ENCODE data around the gene CREB3L4. TPM values are rescaled to one million over a fixed set of nuclear protein-coding genes. Genes with fewer than 3 reads are reported as not detected.
A peak's percentile ranks its signal among the peaks of the same experiment; 100 is the strongest.

CREB3L4 gene, protein sequence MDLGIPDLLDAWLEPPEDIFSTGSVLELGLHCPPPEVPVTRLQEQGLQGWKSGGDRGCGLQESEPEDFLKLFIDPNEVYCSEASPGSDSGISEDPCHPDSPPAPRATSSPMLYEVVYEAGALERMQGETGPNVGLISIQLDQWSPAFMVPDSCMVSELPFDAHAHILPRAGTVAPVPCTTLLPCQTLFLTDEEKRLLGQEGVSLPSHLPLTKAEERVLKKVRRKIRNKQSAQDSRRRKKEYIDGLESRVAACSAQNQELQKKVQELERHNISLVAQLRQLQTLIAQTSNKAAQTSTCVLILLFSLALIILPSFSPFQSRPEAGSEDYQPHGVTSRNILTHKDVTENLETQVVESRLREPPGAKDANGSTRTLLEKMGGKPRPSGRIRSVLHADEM
- 31.2 TPM for polyA plus RNA-seq (2013, experiment 1 of 4)
- 29.9 TPM for polyA plus RNA-seq (2013, experiment 2 of 4)
- polyA plus RNA-seq (2013, experiment 3 of 4): 29.5 TPM
- 35.7 TPM for polyA plus RNA-seq (2013, experiment 4 of 4)

DNA sequence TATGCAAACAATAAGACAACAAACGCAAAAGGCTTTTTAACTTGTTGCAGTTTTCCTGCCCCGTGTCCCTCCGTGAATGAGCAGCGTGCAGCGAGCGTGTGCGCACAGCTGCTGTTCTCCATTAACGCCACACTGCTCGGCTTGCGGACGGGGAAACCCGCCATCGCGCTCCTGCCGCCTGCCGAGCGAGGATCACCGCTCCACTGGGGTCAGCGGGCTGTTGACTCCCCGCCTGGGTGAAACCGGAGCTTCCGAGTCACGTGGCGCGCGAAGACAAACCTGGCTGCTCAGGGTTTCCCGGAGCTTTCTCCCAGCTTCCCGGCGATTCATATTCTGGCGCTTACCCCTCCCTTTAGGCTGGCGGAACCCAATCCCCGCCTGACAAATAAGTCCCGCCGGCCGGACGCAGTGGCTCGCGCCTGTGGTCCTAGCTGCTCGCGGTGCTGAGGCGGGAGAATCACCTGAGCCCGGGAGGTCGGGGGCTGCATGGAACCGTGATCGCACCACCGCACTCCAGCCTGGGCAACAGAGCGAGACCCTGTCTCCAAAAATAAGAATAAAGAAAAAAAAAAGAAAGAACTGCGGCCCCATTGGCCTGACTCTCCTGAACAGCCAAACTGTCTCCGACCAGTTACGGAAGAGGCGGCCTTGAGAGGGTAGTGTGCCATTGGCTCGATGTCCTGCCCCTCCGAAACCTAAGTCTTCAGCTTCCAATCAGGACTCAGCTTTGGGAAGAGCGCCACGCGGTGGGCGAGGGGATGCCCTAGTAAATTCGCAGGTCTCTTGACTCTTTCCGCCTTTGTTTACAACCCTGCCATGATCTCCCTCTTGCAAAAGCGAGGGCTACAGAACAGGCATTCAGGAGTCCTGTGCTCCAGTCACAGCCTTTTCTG is at the start of gene CREB3L4:
Gene CREB3L4 (plus strand): TSS at position 796 of the 893 bp plus-strand sequence. CDS start 624 bp downstream, outside the sequence.
- WGBS, 2 experiments: 1% methylated on average over 60 of the region's 60 CpGs
- peak within 1 kb of the TSS; percentile 62 for H3K4me3 ChIP-seq (ENCODE audit: insufficient read depth, low read depth, low read length)
- H3K4me1 ChIP-seq (ENCODE audit: control insufficient read depth, insufficient read depth, low read length): peaks cover 3% of the 10 kb centered on the region
- no peaks in the 10 kb centered on the region for H3K27me3 ChIP-seq (ENCODE audit: control insufficient read depth, insufficient read depth, low read length, poor library complexity, severe bottlenecking)
- H3K9me3 ChIP-seq (ENCODE audit: control insufficient read depth, low read length): no peaks in the 10 kb centered on the region
- H3K27ac ChIP-seq (ENCODE audit: insufficient read depth, low read depth, low read length, poor library complexity, severe bottlenecking): peak within 1 kb of the TSS; percentile 96
- no peaks in the 10 kb centered on the region for H3K36me3 ChIP-seq (ENCODE audit: control insufficient read depth, insufficient read depth, low read length)

DNA sequence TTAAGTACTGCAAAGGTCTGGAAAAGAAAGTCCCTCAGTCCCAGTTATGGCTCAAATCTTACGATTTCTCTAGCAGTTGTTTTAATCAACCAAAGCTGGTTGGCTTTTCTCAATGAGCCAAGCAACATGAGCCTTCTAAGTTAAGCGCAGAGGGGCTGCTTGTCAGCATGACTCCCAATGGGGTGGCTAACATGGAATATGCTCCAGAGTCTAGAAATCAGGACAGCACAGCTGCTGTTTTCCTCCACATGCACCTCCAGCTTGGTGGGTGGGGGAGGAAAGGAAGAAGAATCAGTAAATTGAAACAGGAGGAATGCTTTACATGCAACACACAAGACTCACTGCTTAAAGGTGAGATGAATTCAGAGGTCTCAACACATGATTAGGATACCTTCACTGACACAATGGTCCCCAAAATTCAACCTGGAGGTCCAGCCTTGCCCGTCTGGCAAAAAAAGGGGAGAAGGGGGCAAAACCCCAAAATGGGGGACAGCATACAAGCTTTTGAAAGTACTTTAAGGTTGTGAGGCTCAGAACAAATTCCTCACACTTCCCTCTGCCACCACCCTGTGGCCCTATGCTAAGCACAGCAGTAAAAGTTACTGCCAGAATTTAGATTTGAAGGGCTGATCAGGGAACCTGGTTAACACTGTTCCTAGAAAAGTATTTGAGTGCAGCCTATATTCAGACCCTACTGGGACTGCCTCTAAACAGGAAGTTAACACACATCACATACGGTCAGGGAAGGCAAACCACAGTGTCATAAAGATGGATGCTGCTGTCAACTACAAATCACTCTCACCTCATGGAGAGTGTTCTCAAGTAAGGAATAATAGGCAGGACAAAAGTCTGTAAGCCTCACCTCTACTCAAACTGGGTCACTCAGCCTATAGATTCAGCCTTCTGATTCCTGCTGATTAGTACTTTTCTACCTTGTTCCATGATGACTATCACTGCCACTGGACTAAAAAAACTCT is 47.5 kb upstream of the CREB3L4 start:
- H3K36me3 ChIP-seq (ENCODE audit: control insufficient read depth, insufficient read depth, low read length): no peaks in the 10 kb centered on the region
- H3K4me1 ChIP-seq (ENCODE audit: control insufficient read depth, insufficient read depth, low read length): peaks cover 23% of the 10 kb centered on the region
- H3K9me3 ChIP-seq (ENCODE audit: control insufficient read depth, low read length): no peaks in the 10 kb centered on the region
- H3K27me3 ChIP-seq (ENCODE audit: control insufficient read depth, insufficient read depth, low read length, poor library complexity, severe bottlenecking): no peaks in the 10 kb centered on the region
- H3K27ac ChIP-seq (ENCODE audit: insufficient read depth, low read depth, low read length, poor library complexity, severe bottlenecking): no peak overlapping the region
- H3K4me3 ChIP-seq (ENCODE audit: insufficient read depth, low read depth, low read length): peak overlapping the region; percentile 73
- 65 to 70% methylated on average over 4 of the region's 4 CpGs for WGBS, 2 experiments

DNA sequence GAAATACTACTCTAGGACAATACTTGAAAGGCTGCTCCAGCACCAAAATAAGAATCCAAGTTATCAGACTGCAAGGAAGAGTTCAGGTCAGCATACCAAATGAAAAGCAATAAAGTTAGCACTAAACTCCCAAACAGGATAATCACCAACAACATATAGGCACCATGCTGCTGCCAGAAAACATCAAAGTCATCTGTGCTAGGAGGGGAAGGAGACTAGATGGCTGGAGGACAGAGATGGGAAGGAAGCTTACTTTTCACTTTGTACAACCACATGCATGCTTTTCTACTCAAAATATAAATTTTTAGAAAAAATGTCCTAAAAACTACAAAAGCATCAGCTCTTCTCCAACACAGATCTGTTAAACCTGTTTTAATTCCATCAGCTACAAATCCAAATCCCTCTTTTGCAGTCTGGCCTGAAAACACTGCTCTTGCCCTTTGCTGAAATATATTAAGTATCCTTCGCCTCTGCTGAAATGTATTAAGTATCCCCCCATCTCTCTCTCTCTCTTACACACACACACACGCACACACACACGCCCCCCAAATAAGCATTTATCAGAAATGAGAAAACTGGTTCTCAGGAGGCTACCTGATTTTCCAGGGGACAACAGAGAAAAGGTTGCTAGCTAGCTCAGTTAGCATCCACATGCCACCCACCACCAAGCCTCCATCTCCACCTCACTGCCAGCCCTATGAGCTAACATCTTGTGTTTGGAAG is 46.5 kb upstream of the CREB3L4 start:
- 32 to 37% methylated on average over 3 of the region's 3 CpGs for WGBS, 2 experiments
- H3K36me3 ChIP-seq (ENCODE audit: control insufficient read depth, insufficient read depth, low read length): no peaks in the 10 kb centered on the region
- H3K9me3 ChIP-seq (ENCODE audit: control insufficient read depth, low read length): no peaks in the 10 kb centered on the region
- peak overlapping the region; percentile 73 for H3K4me3 ChIP-seq (ENCODE audit: insufficient read depth, low read depth, low read length)
- peaks cover 23% of the 10 kb centered on the region for H3K4me1 ChIP-seq (ENCODE audit: control insufficient read depth, insufficient read depth, low read length)
- H3K27me3 ChIP-seq (ENCODE audit: control insufficient read depth, insufficient read depth, low read length, poor library complexity, severe bottlenecking): no peaks in the 10 kb centered on the region
- H3K27ac ChIP-seq (ENCODE audit: insufficient read depth, low read depth, low read length, poor library complexity, severe bottlenecking): no peak overlapping the region

DNA sequence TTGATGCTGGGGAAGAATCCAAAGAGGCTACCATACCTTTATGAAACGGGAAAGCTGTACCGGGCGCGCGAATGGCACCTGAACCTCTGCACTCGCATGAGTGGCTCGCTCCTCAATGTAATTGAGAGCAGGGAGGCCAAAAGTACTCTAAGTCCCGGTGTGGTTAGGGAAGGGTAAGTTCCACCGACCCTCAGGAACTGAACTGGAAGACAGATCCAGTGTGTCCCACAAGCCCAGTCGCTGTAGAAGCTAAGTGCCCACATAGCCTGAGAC is 46.0 kb upstream of the CREB3L4 start:
- Histone ChIP-seq H3K27ac (ENCODE audit: insufficient read depth, low read depth, low read length, poor library complexity, severe bottlenecking) (peak overlapping the region; percentile 95), H3K4me1 (ENCODE audit: control insufficient read depth, insufficient read depth, low read length) (peaks cover 23% of the 10 kb centered on the region)

DNA sequence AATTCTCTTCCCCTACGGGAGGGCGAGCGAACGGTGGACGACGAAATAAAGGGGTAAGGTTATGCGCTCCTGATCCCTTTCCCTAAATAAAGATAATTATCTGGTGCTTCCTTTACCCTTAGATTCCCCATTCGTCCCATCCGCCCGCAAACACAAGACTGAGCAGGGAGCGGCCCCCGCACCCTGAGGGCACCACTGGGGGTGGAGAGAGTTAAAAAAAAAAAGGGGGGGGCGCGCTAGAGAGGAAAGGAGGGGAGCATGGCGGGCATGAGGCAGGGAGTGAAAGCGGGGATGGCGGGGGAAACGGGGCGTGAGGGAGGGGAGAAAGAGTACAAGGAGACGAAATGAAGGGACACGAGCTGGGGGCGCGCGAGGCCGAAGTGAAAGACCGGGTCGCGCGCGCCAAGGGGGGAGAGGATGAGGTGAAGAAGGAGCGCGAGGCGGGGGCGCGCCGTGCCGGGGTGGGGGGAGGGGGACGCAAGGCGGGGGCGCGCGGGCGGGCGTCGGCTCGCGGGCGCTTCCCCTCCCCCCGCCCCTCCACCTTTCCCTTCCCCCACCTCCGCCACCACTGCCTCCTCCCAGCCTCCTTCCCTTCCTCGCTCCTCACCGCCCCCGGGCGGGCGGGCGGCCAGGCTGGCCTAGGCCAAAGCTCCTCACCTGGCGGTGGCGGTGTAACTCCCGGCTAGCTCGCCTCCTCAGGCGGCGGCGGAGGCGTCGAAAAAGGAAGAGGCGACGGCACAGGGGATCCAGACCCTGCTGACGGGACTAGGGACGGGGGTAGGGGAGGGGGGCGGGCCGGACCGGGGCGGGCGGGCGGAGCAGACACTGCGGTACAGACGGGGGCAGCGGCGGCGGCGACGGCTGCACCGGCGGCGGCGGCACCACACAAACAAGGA is 45.4 kb upstream of the CREB3L4 start:
- Histone ChIP-seq H3K4me1 (ENCODE audit: control insufficient read depth, insufficient read depth, low read length) (peaks cover 23% of the 10 kb centered on the region), H3K27ac (ENCODE audit: insufficient read depth, low read depth, low read length, poor library complexity, severe bottlenecking) (peak overlapping the region; percentile 95), H3K36me3 (ENCODE audit: control insufficient read depth, insufficient read depth, low read length) (no peaks in the 10 kb centered on the region), H3K9me3 (ENCODE audit: control insufficient read depth, low read length) (no peaks in the 10 kb centered on the region), H3K4me3 (ENCODE audit: insufficient read depth, low read depth, low read length) (peak overlapping the region; percentile 73), H3K27me3 (ENCODE audit: control insufficient read depth, insufficient read depth, low read length, poor library complexity, severe bottlenecking) (no peaks in the 10 kb centered on the region)
- 0% methylated on average over 72 to 78 of the region's 86 CpGs for WGBS, 2 experiments

More for the DNA sequence above, 46.0 kb upstream of the CREB3L4 start:
- H3K4me3 ChIP-seq (ENCODE audit: insufficient read depth, low read depth, low read length): peak overlapping the region; percentile 73
- 2% methylated on average over 10 of the region's 10 CpGs for WGBS, 2 experiments
- H3K27me3 ChIP-seq (ENCODE audit: control insufficient read depth, insufficient read depth, low read length, poor library complexity, severe bottlenecking): no peaks in the 10 kb centered on the region
- no peaks in the 10 kb centered on the region for H3K9me3 ChIP-seq (ENCODE audit: control insufficient read depth, low read length)
- no peaks in the 10 kb centered on the region for H3K36me3 ChIP-seq (ENCODE audit: control insufficient read depth, insufficient read depth, low read length)

DNA sequence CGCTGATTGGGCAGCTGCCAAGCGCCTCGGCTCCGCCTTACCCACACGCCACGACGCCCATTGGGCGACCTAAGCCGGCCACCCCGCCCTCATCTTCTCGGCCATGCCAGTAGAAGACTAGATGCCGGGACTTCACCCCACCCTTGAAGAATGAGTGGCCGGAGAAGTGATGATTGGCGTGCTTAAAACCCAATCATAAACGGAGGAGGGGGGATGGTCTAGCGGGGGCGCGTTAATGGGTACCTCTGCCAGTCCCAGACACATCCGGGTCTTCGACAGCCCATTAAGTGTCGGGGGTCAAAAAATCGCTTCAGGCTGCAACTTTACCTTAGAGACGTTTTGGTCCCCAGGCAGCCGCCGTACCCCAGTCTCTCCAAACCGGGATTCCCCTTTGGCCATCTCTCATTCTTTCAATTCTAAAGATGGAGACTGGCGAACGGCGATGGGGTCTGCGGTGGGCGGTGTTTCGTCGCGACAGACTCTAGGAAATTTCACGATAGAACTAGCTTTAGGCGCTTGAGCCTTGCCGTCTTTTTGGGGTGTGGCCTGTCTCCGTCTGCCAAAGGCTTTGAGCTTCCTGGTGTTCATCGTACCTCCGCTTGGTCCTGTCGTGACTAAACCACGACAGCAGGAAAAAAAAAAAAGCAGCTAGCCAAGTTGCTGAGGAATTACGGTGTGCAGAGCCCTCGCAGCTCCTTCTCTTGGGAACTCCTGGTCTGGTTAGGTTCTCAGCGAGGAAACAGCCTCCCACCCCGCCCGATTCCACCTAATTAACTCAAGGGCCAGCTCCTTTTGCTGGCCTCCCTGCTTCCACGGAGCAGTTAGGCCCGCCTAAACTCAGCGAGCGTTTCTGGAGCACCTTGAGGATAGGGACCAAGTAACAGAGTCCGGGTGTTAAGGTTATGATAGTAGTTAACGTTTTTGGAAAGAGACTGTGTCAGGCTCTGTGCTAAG is 44.5 kb upstream of the CREB3L4 start, which contains the start of gene GATAD2B:
Gene GATAD2B (minus strand): TSS at position 1 of the 954 bp plus-strand sequence. CDS start 94,625 bp downstream, outside the sequence.
- peak within 1 kb of the TSS; percentile 73 for H3K4me3 ChIP-seq (ENCODE audit: insufficient read depth, low read depth, low read length)
- no peaks in the 10 kb centered on the region for H3K27me3 ChIP-seq (ENCODE audit: control insufficient read depth, insufficient read depth, low read length, poor library complexity, severe bottlenecking)
- H3K27ac ChIP-seq (ENCODE audit: insufficient read depth, low read depth, low read length, poor library complexity, severe bottlenecking): peak within 1 kb of the TSS; percentile 95
- no peaks in the 10 kb centered on the region for H3K9me3 ChIP-seq (ENCODE audit: control insufficient read depth, low read length)
- H3K36me3 ChIP-seq (ENCODE audit: control insufficient read depth, insufficient read depth, low read length): no peaks in the 10 kb centered on the region
- peaks cover 23% of the 10 kb centered on the region for H3K4me1 ChIP-seq (ENCODE audit: control insufficient read depth, insufficient read depth, low read length)
- 1% methylated on average over 53 of the region's 53 CpGs for WGBS, 2 experiments

DNA sequence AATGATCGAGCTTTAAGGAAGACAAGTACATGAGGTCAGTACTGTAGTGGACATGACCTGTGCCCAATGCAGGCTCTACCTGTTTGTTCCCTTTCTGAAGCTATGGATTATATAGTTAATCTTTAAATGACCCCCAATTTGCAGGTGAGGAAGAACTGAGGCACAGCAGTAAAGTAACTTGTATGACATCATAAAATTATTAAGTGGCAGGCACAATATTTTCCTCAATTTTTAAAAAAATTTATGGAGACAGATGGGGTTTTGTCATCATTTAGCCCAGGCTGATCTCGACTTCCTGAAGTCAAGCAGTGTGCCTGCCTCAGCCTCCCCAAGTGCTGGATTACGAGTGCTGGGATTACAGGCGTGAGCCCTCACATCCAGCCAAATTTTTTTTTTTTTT is 41.3 kb upstream of the CREB3L4 start:
- Histone ChIP-seq H3K4me1 (ENCODE audit: control insufficient read depth, insufficient read depth, low read length) (no peaks in the 10 kb centered on the region), H3K4me3 (ENCODE audit: insufficient read depth, low read depth, low read length) (no peak overlapping the region), H3K9me3 (ENCODE audit: control insufficient read depth, low read length) (no peaks in the 10 kb centered on the region), H3K36me3 (ENCODE audit: control insufficient read depth, insufficient read depth, low read length) (no peaks in the 10 kb centered on the region), H3K27ac (ENCODE audit: insufficient read depth, low read depth, low read length, poor library complexity, severe bottlenecking) (no peak overlapping the region), H3K27me3 (ENCODE audit: control insufficient read depth, insufficient read depth, low read length, poor library complexity, severe bottlenecking) (no peaks in the 10 kb centered on the region)
- 88 to 94% methylated on average over 4 of the region's 4 CpGs for WGBS, 2 experiments

DNA sequence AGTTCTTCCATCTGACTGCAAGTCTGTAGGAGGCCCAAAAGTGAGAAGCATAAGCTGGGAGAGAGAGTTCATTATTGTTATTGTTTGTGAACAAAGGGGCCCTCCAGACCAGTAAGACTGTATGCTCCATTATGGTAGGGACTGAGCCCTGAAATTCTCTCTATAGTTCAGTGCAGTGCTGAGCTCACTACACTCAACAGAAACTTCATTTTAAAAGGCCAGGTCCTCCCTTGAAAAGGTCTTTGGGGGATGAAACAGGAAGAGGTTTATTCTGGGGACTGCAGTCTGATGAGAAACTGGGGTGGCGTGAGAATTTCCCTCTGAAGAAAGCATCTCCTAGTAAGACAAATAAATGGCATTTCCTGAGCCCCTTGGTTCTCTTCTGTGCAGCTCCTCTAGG is 39.5 kb upstream of the CREB3L4 start:
- no peaks in the 10 kb centered on the region for H3K36me3 ChIP-seq (ENCODE audit: control insufficient read depth, insufficient read depth, low read length)
- H3K27me3 ChIP-seq (ENCODE audit: control insufficient read depth, insufficient read depth, low read length, poor library complexity, severe bottlenecking): no peaks in the 10 kb centered on the region
- H3K27ac ChIP-seq (ENCODE audit: insufficient read depth, low read depth, low read length, poor library complexity, severe bottlenecking): no peak overlapping the region
- no peak overlapping the region for H3K4me3 ChIP-seq (ENCODE audit: insufficient read depth, low read depth, low read length)
- H3K4me1 ChIP-seq (ENCODE audit: control insufficient read depth, insufficient read depth, low read length): no peaks in the 10 kb centered on the region
- no peaks in the 10 kb centered on the region for H3K9me3 ChIP-seq (ENCODE audit: control insufficient read depth, low read length)
- WGBS, 2 experiments: 97 to 100% methylated on average over 1 of the region's 1 CpG

Measured in ectodermal cell (in vitro differentiated cells).